Keratinocyte (primary cell): ENCODE measurements around the gene CCND3. TPM values are rescaled to one million over a fixed set of nuclear protein-coding genes. Genes with fewer than 3 reads are reported as not detected.

Source experiments
- DNase-seq: peaks from one replicate; pipeline ENCODE4 v3.0.0-alpha.2; 2011; ENCODE audit warnings: low read depth, missing footprints, low spot score
- FAIRE-seq: peaks from 2 replicates; lab custom pipeline; 2011; peaks lifted over from hg19 to GRCh38; lab: Jason Lieb, UNC
- H2AFZ ChIP-seq: 2 replicates; pipeline ENCODE4 v1.6.0; 2012; ENCODE audit warnings: low read length, control low read depth, inconsistent platforms; ENCODE audit not compliant: control insufficient read depth
- H3K27ac ChIP-seq: 2 replicates; pipeline ENCODE4 v1.5.1; 2011; ENCODE audit warnings: low read length; ENCODE audit not compliant: control insufficient read depth, insufficient read depth
- H3K27me3 ChIP-seq: 3 replicates; pipeline ENCODE4 v1.6.0; 2011; ENCODE audit warnings: low read length; ENCODE audit not compliant: control insufficient read depth, insufficient read depth; ENCODE audit errors: extremely low read depth
- H3K36me3 ChIP-seq, 2 experiments: 2 replicates in 1 of 2; 3 replicates in 1 of 2; pipeline ENCODE4 v1.5.1; 2011; ENCODE audit warnings: low read length in 2 of 2, mild to moderate bottlenecking in 1 of 2; ENCODE audit not compliant: control insufficient read depth in 2 of 2, insufficient read depth in 2 of 2; ENCODE audit errors: extremely low read depth in 1 of 2
- H3K4me1 ChIP-seq: 3 replicates; pipeline ENCODE4 v1.5.1; 2011; ENCODE audit warnings: low read length; ENCODE audit not compliant: control insufficient read depth, insufficient read depth; ENCODE audit errors: extremely low read depth
- H3K4me2 ChIP-seq: 3 replicates; pipeline ENCODE4 v1.6.0; 2011; ENCODE audit warnings: low read depth, low read length; ENCODE audit not compliant: control insufficient read depth, insufficient read depth; ENCODE audit errors: extremely low read depth
- H3K4me3 ChIP-seq, 3 experiments: fragments of 200-600 bp in 1 of 3; sonication (generic) in 1 of 3; 2 replicates in 2 of 3; 3 replicates in 1 of 3; pipeline ENCODE4 v1.5.1; 2011 to 2016; ENCODE audit warnings: low read length in 3 of 3, mild to moderate bottlenecking in 3 of 3, control low read depth in 2 of 3, inconsistent platforms in 1 of 3, low read depth in 1 of 3, mixed read lengths in 1 of 3, mixed run types in 1 of 3, moderate library complexity in 1 of 3; ENCODE audit not compliant: control insufficient read depth in 2 of 3, insufficient read depth in 2 of 3; ENCODE audit errors: extremely low read depth in 1 of 3
- H3K79me2 ChIP-seq: 2 replicates; pipeline ENCODE4 v1.6.0; 2012; ENCODE audit warnings: low read length; ENCODE audit not compliant: control insufficient read depth, insufficient read depth
- H3K9ac ChIP-seq: 3 replicates; pipeline ENCODE4 v1.6.0; 2011; ENCODE audit warnings: low read length; ENCODE audit not compliant: control insufficient read depth, insufficient read depth; ENCODE audit errors: extremely low read depth
- H3K9me1 ChIP-seq: 3 replicates; pipeline ENCODE4 v1.6.0; 2011; ENCODE audit warnings: low read length; ENCODE audit not compliant: control insufficient read depth, insufficient read depth; ENCODE audit errors: extremely low read depth
- H3K9me3 ChIP-seq: 2 replicates; pipeline ENCODE4 v1.5.1; 2012; ENCODE audit warnings: low read depth, low read length; ENCODE audit not compliant: control insufficient read depth
- H4K20me1 ChIP-seq: 3 replicates; pipeline ENCODE4 v1.6.0; 2011; ENCODE audit warnings: low read length; ENCODE audit not compliant: control insufficient read depth, insufficient read depth; ENCODE audit errors: extremely low read depth
- EZH2 ChIP-seq: IDR thresholded peaks from one replicate; pipeline ENCODE4 v1.6.1; 2012; ENCODE audit warnings: inconsistent platforms, mild to moderate bottlenecking, low read length, moderate library complexity
- dilution Hi-C: fragments of 300-500 bp; cut with MboI; formaldehyde crosslinking; loops from one replicate; pipeline ENCODE4 v1.7.0; 2020; ENCODE audit warnings: low sequenced_read_pairs; ENCODE audit not compliant: extremely low pct_ligation_motif_present
- polyA plus RNA-seq, 5 experiments: library from polyadenylated mRNA; depleted of rRNA in 3 of 5; stranded (reverse) in 3 of 5; stranded (forward) in 1 of 5; unstranded in 1 of 5; fragments of >200 nt; gene quantifications; 1 replicate in 1 of 5; 2 replicates in 3 of 5; 3 replicates in 1 of 5; pipeline versions ENCODE4 v1.2.1 to v1.2.3, GENCODE V29; 2011 to 2012; ENCODE audit warnings: missing spikeins in 2 of 5, low read depth in 1 of 5, low replicate concordance in 1 of 5
- small RNA-seq, 3 experiments: library from RNA; depleted of rRNA; stranded (forward); fragments of <200 nt; gene quantifications; one replicate each; pipeline ENCODE3, GENCODE V24; 2012; ENCODE audit warnings: low read depth in 3 of 3, low replicate concordance in 1 of 3; ENCODE audit not compliant: insufficient read length in 3 of 3
- TF ChIP-seq, protein P1 (sequence below), 3 experiments: IDR thresholded peaks in 1 of 3; conservative IDR thresholded peaks in 1 of 3; optimal IDR thresholded peaks in 1 of 3; 2 replicates in 2 of 3; 3 replicates in 1 of 3; pipeline versions ENCODE3 to v1.5.1; 2011; ENCODE audit warnings: low read length in 3 of 3, mild to moderate bottlenecking in 3 of 3, moderate library complexity in 2 of 3, control low read depth in 1 of 3, inconsistent platforms in 1 of 3; ENCODE audit not compliant: insufficient read depth in 2 of 3; ENCODE audit errors: extremely low read depth in 1 of 3

Gene CCND3
- polyA plus RNA-seq, 1 donor (not counting 4 experiments of a cell fraction or from before 2014, with no cell fraction given) = 37.3 TPM

DNA sequence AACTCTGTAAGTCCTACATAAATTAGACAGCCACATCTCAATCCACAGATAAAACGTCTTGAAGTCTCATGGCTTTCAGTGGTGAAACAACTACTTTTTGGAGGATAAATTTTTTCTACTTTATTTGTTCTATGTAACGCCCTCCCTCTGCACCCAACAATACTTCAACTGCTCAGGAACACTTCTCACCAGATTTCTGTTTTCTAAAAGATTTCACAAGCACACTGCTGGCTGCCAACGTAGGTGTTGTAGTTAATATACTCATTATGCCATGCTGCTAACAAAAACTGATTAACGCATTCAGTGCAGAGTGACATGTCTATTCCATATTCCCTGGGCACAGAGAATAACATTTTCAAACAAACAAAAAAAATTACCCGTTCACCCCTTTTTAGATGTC is 56.7 kb downstream of the CCND3 start:
- dilution Hi-C loops = no loop called here
- no peak overlapping the region for H3K9ac ChIP-seq
- no peak overlapping the region for H3K4me2 ChIP-seq
- no peak overlapping the region for H3K4me3 ChIP-seq
- no peaks in the 10 kb centered on the region for H3K4me1 ChIP-seq
- no peaks in the 10 kb centered on the region for H3K27me3 ChIP-seq
- FAIRE-seq (no peak), DNase-seq (no peak)
- H2AFZ ChIP-seq = no peak overlapping the region
- no peak overlapping the region for H3K27ac ChIP-seq
- H3K79me2 ChIP-seq = no peaks in the 10 kb centered on the region
- H3K9me3 ChIP-seq = no peaks in the 10 kb centered on the region
- TF ChIP-seq EZH2 = no peak
- TF ChIP-seq, protein P1, sequence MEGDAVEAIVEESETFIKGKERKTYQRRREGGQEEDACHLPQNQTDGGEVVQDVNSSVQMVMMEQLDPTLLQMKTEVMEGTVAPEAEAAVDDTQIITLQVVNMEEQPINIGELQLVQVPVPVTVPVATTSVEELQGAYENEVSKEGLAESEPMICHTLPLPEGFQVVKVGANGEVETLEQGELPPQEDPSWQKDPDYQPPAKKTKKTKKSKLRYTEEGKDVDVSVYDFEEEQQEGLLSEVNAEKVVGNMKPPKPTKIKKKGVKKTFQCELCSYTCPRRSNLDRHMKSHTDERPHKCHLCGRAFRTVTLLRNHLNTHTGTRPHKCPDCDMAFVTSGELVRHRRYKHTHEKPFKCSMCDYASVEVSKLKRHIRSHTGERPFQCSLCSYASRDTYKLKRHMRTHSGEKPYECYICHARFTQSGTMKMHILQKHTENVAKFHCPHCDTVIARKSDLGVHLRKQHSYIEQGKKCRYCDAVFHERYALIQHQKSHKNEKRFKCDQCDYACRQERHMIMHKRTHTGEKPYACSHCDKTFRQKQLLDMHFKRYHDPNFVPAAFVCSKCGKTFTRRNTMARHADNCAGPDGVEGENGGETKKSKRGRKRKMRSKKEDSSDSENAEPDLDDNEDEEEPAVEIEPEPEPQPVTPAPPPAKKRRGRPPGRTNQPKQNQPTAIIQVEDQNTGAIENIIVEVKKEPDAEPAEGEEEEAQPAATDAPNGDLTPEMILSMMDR (optimal IDR thresholded peaks at IDR 0.05 in 1 of 3, IDR thresholded peaks at IDR 0.05 in 1 of 3, conservative IDR thresholded peaks at IDR 0.05 in 1 of 3; ENCODE audit: extremely low read depth in 1 of 3, insufficient read depth in 2 of 3, low read length in 3 of 3) = no peak
- no peaks in the 10 kb centered on the region for H3K9me1 ChIP-seq
- H4K20me1 ChIP-seq = no peaks in the 10 kb centered on the region
- peaks cover 1 to 4% of the 10 kb centered on the region in 2 experiments for H3K36me3 ChIP-seq

Small RNA genes within 50 kb of the gene (small RNA-seq; reads per million reads assigned to genes)
- 0 reads per million in 3 experiments for gene RF00019

Other genes with a start within 250 kb of the CCND3 start
- gene TFEB, start 206.2 kb downstream of the CCND3 start, polyA plus RNA-seq = 3.0 to 10.3 TPM (median 4.3 TPM) in 3 replicates
- not detected in 3 replicates for gene PGC, start 194.4 kb downstream of the CCND3 start, polyA plus RNA-seq
- 2.0 to 2.5 TPM (median 2.0 TPM) in 3 replicates for gene FRS3, start 161.9 kb downstream of the CCND3 start, polyA plus RNA-seq
- 0.13 to 0.61 TPM (median 0.32 TPM) in 3 replicates for gene PRICKLE4, start 161.0 kb downstream of the CCND3 start, polyA plus RNA-seq
- gene TOMM6, start 154.1 kb downstream of the CCND3 start, polyA plus RNA-seq = 266 to 449 TPM (median 374 TPM) in 3 replicates
- gene USP49, start 46.4 kb downstream of the CCND3 start, polyA plus RNA-seq = 1.0 to 3.2 TPM (median 2.3 TPM) in 3 replicates
- 34.0 to 37.5 TPM (median 34.8 TPM) in 3 replicates for gene MED20, start 20.7 kb downstream of the CCND3 start, polyA plus RNA-seq
- 34.3 to 39.2 TPM (median 34.5 TPM) in 3 replicates for gene BYSL, start 20.3 kb downstream of the CCND3 start, polyA plus RNA-seq
- gene TAF8, start 108.7 kb upstream of the CCND3 start, polyA plus RNA-seq = 13.2 to 19.8 TPM (median 15.9 TPM) in 3 replicates
- 8.1 to 15.3 TPM (median 11.8 TPM) in 3 replicates for gene C6orf132, start 200.8 kb upstream of the CCND3 start, polyA plus RNA-seq
- not detected in 3 replicates for gene GUCA1A, start 231.6 kb upstream of the CCND3 start, polyA plus RNA-seq